GM18520 (cell line): ENCODE results near the gene TUBA3C.
"Not testable (repeated sequence)": the region's sequence is repeated elsewhere in the genome, so short reads cannot be mapped to it uniquely, and the experiment has no call there.

Experiments
- ATAC-seq: cut with Tn5 transposase; IDR thresholded peaks from one replicate; pipeline ENCODE4 v1.9.1; 2021; ENCODE audit not compliant: unreplicated experiment

TUBA3C gene

GRCh38 chr13:19181621-19182485 is at the start of gene TUBA3C:
TSS of gene TUBA3C (minus strand) at chr13:19181824. CDS start at chr13:19181747, 77 bp downstream.
- ATAC-seq, result no peak

GRCh38 chr13:19207413-19207812 is 25.8 kb upstream of the TUBA3C start:
- ATAC-seq, result not testable (repeated sequence)

GRCh38 chr13:19192622-19193021 is 11.0 kb upstream of the TUBA3C start:
- ATAC-seq, result not testable (repeated sequence)

GRCh38 chr13:19189911-19190310 is 8.3 kb upstream of the TUBA3C start:
- ATAC-seq, result not testable (repeated sequence)

- ATAC-seq, result not testable (repeated sequence)
Observed at GRCh38 chr13:19189368-19189767, 7.7 kb upstream of the TUBA3C start.

- peak; percentile 84 for ATAC-seq
Observed at GRCh38 chr13:19185865-19186645, 4.4 kb upstream of the TUBA3C start.

GRCh38 chr13:19185086-19185864 is 3.7 kb upstream of the TUBA3C start:
- peak; percentile 46 for ATAC-seq

GRCh38 chr13:19184176-19184575 is 2.6 kb upstream of the TUBA3C start:
- no peak for ATAC-seq

GRCh38 chr13:19183676-19184075 is 2.1 kb upstream of the TUBA3C start:
- ATAC-seq, result no peak

- no peak for ATAC-seq
Observed at GRCh38 chr13:19182536-19182935, 912 bp upstream of the TUBA3C start.

- no peak for ATAC-seq
Observed at GRCh38 chr13:19181021-19181620, 503 bp downstream of the TUBA3C start.

- ATAC-seq, result no peak
Observed at GRCh38 chr13:19179916-19180315, 1.7 kb downstream of the TUBA3C start.

- ATAC-seq, result no peak
Observed at GRCh38 chr13:19178901-19179593, 2.6 kb downstream of the TUBA3C start.

GRCh38 chr13:19176981-19177776 is 4.4 kb downstream of the TUBA3C start:
- not testable (repeated sequence) for ATAC-seq

GRCh38 chr13:19173752-19174151 is 7.9 kb downstream of the TUBA3C start:
- ATAC-seq, result no peak

GRCh38 chr13:19172647-19173030 is 9.0 kb downstream of the TUBA3C start:
- ATAC-seq, result no peak

- no peak for ATAC-seq
Observed at GRCh38 chr13:19172007-19172646, 9.5 kb downstream of the TUBA3C start.

- ATAC-seq, result no peak
Observed at GRCh38 chr13:19171563-19171962, 10.1 kb downstream of the TUBA3C start.

GRCh38 chr13:19169991-19170390 is 11.6 kb downstream of the TUBA3C start:
- no peak for ATAC-seq
